ENCODE measurements around the gene NHLRC1.

Gene NHLRC1

GRCh38 chr6:18141805-18142590 lies 19.5 kb upstream of the NHLRC1 start:
- no peak overlapping the region for H3K4me3 ChIP-seq (ENCODE audit: low read depth, low read length)
- no peak for DNase-seq (ENCODE audit: low read depth)

- H3K4me3 ChIP-seq (ENCODE audit: low read depth, low read length) = no peak overlapping the region
- DNase-seq (ENCODE audit: low read depth) = no peak
These were observed 17.6 kb upstream of the NHLRC1 start for GRCh38 chr6:18139935-18140621.

GRCh38 chr6:18138906-18139305 lies 16.4 kb upstream of the NHLRC1 start:
- DNase-seq (ENCODE audit: low read depth) = no peak
- no peak overlapping the region for H3K4me3 ChIP-seq (ENCODE audit: low read depth, low read length)

GRCh38 chr6:18136260-18136659 lies 13.8 kb upstream of the NHLRC1 start:
- H3K4me3 ChIP-seq (ENCODE audit: low read depth, low read length) = no peak overlapping the region
- no peak for DNase-seq (ENCODE audit: low read depth)

GRCh38 chr6:18135171-18135570 lies 12.7 kb upstream of the NHLRC1 start:
- no peak for DNase-seq (ENCODE audit: low read depth)
- no peak overlapping the region for H3K4me3 ChIP-seq (ENCODE audit: low read depth, low read length)

GRCh38 chr6:18132346-18132745 lies 9.9 kb upstream of the NHLRC1 start:
- no peak overlapping the region for H3K4me3 ChIP-seq (ENCODE audit: low read depth, low read length)
- DNase-seq (ENCODE audit: low read depth) = no peak

- no peak for DNase-seq (ENCODE audit: low read depth)
These were observed 3.6 kb upstream of the NHLRC1 start for GRCh38 chr6:18126121-18126520.

GRCh38 chr6:18121580-18122127 lies 823 bp downstream of the NHLRC1 start:
- H3K4me3 ChIP-seq (ENCODE audit: low read depth, low read length) = peak overlapping the region; percentile 49
- no peak for DNase-seq (ENCODE audit: low read depth)

More at GRCh38 chr6:18126121-18126520, 3.6 kb upstream of the NHLRC1 start:
- no peak overlapping the region for H3K4me3 ChIP-seq (ENCODE audit: low read depth, low read length)

GRCh38 chr6:18119236-18119635 lies 3.2 kb downstream of the NHLRC1 start:
- no peak for DNase-seq (ENCODE audit: low read depth)

GRCh38 chr6:18118330-18118729 lies 4.1 kb downstream of the NHLRC1 start:
- H3K4me3 ChIP-seq (ENCODE audit: low read depth, low read length) = no peak overlapping the region
- DNase-seq (ENCODE audit: low read depth) = no peak

More at GRCh38 chr6:18119236-18119635, 3.2 kb downstream of the NHLRC1 start:
- H3K4me3 ChIP-seq (ENCODE audit: low read depth, low read length) = no peak overlapping the region

- H3K4me3 ChIP-seq (ENCODE audit: low read depth, low read length) = no peak overlapping the region
- DNase-seq (ENCODE audit: low read depth) = no peak
These were observed 5.3 kb downstream of the NHLRC1 start for GRCh38 chr6:18117136-18117535.

GRCh38 chr6:18115356-18115755 lies 7.1 kb downstream of the NHLRC1 start:
- H3K4me3 ChIP-seq (ENCODE audit: low read depth, low read length) = no peak overlapping the region
- no peak for DNase-seq (ENCODE audit: low read depth)

- DNase-seq (ENCODE audit: low read depth) = no peak
- no peak overlapping the region for H3K4me3 ChIP-seq (ENCODE audit: low read depth, low read length)
These were observed 12.3 kb downstream of the NHLRC1 start for GRCh38 chr6:18110162-18110561.

- H3K4me3 ChIP-seq (ENCODE audit: low read depth, low read length) = no peak overlapping the region
- no peak for DNase-seq (ENCODE audit: low read depth)
These were observed 15.4 kb downstream of the NHLRC1 start for GRCh38 chr6:18107061-18107460.

- H3K4me3 ChIP-seq (ENCODE audit: low read depth, low read length) = no peak overlapping the region
- DNase-seq (ENCODE audit: low read depth) = no peak
These were observed 19.5 kb downstream of the NHLRC1 start for GRCh38 chr6:18102783-18103509.

GRCh38 chr6:18101873-18102272 lies 20.6 kb downstream of the NHLRC1 start:
- DNase-seq (ENCODE audit: low read depth) = no peak
- no peak overlapping the region for H3K4me3 ChIP-seq (ENCODE audit: low read depth, low read length)

- H3K4me3 ChIP-seq (ENCODE audit: low read depth, low read length) = no peak overlapping the region
- peak; percentile 9 for DNase-seq (ENCODE audit: low read depth)
These were observed 21.2 kb downstream of the NHLRC1 start for GRCh38 chr6:18101271-18101670.

GRCh38 chr6:18100296-18100695 lies 22.2 kb downstream of the NHLRC1 start:
- no peak for DNase-seq (ENCODE audit: low read depth)

GRCh38 chr6:18099511-18099910 lies 23.0 kb downstream of the NHLRC1 start:
- H3K4me3 ChIP-seq (ENCODE audit: low read depth, low read length) = no peak overlapping the region
- DNase-seq (ENCODE audit: low read depth) = no peak

More at GRCh38 chr6:18100296-18100695, 22.2 kb downstream of the NHLRC1 start:
- H3K4me3 ChIP-seq (ENCODE audit: low read depth, low read length) = no peak overlapping the region

- no peak for DNase-seq (ENCODE audit: low read depth)
- no peak overlapping the region for H3K4me3 ChIP-seq (ENCODE audit: low read depth, low read length)
These were observed 26.1 kb downstream of the NHLRC1 start for GRCh38 chr6:18096423-18096822.

Data from skeletal muscle cell (primary cell).